ENCODE results near the gene ULK1. TPM values are rescaled to one million over a fixed set of nuclear protein-coding genes. Genes with fewer than 3 reads are reported as not detected.
A peak's percentile ranks its signal among the peaks of the same experiment; 100 is the strongest.
"Not testable (repeated sequence)": the region's sequence is repeated elsewhere in the genome, so short reads cannot be mapped to it uniquely, and the experiment has no call there.

The ULK1 gene
- total RNA-seq, 1 experiment from 2014 or later: 7.6 TPM

DNA sequence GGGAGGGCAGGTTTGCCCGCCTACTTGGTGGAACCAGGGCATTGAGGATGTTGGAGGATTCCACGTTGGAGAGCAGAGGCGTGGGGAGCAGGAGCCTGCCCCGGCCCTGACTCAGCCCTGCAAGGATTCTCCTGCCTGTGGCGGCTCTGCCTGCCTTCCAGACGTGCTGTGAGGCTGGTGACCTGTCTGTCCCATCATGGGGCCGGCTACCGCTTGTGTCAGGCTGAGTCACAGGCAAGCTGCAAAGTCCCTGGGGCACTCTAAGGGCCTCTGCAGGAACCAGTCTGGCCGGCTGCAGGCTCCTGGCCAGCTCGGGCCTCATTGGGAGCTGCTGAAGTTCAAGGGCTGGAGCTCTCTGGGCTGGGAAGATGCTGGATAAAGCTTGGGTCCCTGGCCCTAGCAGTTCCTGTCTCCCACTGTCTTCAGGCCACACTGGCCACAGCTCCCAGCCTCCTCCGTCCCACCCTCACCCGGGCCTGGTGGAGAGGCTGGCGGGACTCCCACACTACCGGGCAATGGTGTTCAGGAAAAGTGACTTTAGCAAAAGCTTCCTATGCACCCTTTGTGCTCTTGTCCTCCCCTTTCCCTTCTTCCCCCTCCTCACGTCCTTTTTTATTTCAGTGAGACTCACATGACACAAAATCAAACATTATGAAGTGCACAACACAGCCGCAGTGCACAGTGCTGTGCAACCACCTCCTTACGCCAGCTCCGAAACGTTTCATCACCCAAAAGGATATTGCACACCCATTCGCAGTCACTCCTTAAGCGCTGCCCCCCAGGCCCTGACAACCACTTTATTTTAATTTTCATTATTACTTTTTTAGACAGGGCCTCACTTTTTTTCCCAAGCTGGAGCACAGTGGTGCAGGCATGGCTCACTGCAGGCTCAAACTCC, 22.0 kb upstream of the ULK1 start:
- no peak overlapping the region for H3K4me3 ChIP-seq
- no peaks in the 10 kb centered on the region for H3K36me3 ChIP-seq
- DNase-seq: peak; percentile 90
- H3K9me3 ChIP-seq: 0 out of 2 replicates have a peak, but pooled peaks cover 4% of the 10 kb centered on the region
- no peaks in the 10 kb centered on the region for H3K27me3 ChIP-seq

DNA sequence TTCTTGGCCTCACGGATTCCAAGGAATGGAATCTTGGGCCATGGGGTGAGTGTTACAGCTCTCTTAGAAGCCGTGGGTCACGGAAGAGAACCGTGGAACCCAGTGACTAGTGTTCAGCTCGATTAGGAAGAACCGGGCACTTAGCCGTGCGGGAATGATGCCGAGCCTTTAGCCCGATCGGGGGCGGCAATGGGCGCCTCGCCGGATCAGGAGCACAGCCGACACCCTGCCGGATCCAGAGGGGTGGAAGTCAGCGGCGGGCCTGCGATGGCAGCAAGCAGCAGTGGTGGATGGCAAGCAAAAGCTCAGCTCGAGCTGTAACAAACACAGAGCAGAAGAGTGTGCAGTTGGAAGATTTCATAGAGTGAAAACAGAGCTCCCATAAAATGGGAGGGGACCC, 21.1 kb upstream of the ULK1 start:
- Histone ChIP-seq H3K27me3 (no peaks in the 10 kb centered on the region; the same call in 1 of the 2 replicates), H3K9me3 (0 out of 2 replicates have a peak, but pooled peaks cover 4% of the 10 kb centered on the region), H3K36me3 (no peaks in the 10 kb centered on the region), H3K4me3 (no peak overlapping the region)
- no peak for DNase-seq

DNA sequence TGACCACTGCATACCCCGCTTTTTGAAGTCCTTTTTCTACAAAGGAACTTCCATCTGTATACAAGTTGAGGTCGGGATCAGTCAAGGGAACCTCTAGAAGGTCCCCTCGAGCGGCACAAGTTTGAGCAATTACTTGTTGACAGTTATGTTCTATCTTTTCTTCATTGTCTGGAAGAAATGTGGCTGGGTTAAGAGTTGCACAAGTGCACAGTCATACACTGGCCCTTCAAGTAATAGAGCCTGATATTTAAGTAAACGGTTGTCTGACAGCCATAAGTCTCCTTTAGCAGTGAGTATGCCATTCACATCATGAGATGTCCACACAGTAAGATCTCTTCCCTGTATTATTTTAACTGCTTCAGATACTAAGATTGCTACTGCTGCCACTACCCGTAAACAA, 19.4 kb upstream of the ULK1 start:
- not testable (repeated sequence) for H3K27me3 ChIP-seq, H3K4me3 ChIP-seq, H3K9me3 ChIP-seq, H3K36me3 ChIP-seq, DNase-seq

DNA sequence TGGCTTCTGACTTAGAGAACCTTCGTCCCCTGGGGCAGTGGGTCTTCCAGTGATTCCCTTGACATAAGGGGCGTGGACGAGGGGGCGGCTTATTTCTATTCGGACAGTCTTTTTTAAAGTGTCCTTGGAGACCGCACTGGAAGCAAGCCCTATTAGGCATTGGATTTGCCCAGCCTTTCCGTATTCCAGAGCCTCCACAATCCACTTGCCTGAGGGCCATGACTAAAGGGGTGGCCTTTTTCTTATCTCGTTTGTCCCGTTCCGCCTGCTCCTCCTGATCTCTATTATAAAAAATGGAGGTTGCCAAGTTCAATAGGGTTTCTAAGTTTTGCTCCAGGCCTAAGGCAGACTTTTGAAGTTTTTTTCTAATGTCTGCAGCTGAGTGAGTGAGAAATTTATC, 17.2 kb upstream of the ULK1 start:
- not testable (repeated sequence) for H3K4me3 ChIP-seq, H3K36me3 ChIP-seq, DNase-seq, H3K27me3 ChIP-seq, H3K9me3 ChIP-seq

DNA sequence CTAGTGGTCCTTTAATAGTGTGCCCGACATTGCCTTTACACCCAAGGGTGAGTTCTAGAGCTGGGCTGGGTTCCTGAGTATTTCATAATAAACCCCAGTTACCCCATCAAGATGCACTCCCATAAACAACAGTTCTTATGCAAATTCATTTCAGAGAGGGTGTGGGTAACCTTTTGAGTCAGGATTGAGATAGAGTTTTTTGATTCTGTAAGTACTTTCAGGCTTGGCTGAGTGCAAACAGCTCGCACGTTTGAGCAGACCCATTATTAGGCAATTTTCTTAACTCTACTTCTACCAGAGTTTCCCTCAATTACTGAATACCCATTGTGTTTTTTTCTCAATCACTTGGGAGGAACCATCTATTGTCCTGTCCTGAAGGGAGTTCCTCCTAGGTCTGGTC, 16.0 kb upstream of the ULK1 start:
- H3K27me3 ChIP-seq, DNase-seq, H3K4me3 ChIP-seq, H3K9me3 ChIP-seq, H3K36me3 ChIP-seq: not testable (repeated sequence)

DNA sequence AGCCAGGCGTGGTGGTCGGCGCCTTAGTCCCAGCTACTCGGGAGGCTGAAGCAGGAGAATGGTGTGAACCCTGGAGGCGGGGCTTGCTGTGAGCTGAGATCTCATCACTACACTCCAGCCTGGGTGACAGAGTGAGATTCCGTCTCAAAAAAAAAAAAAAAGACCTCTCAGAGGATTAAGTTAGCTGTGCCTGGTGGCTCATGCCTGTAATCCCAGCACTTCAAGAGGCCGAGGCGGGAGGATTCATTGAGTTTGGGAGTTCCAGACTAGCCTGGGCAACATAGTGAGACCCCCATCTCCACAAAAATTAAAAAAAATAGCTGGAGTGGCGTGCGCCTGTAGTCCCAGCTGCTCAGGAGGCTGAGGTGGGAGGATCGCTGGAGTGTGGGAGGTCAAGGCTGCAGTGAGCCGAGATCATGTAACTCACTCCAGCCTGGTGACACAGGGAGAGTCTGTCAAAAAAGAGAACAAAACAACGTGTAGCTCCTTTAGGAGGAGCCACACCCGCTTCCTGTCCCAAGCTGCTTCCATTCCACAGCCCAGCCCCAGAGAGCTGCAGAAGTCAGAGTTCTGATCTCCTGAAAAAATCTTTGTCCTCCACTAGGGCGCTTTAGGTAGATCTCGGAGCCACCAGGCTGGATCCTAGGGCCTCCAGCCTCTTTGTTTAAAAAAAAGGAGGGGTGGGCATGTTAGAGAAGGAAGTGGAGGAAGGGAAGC, 11.5 kb upstream of the ULK1 start:
- no peak overlapping the region for H3K4me3 ChIP-seq
- H3K36me3 ChIP-seq: no peaks in the 10 kb centered on the region
- H3K9me3 ChIP-seq: peaks cover 2% of the 10 kb centered on the region; the same call in 1 of the 2 replicates
- DNase-seq: no peak
- no peaks in the 10 kb centered on the region; the same call in 1 of the 2 replicates for H3K27me3 ChIP-seq

DNA sequence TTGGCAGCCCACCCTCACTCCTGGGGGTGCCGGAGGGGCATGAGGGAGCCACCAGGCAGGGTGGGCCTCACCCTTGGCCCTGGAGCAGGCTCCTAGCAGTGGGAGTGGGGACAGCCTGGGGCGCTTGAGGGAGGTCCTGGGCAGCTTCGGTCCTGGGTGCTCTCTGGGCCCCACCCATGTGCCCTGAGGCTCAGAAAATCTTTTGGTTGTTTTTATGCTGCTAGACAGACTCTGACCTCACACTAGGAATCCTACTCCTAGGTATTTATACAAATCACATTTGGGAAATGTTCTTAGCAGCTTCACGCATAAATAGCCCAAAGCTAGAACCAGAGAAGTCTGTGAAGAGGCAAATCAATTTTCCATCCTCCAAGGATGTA, 10.9 kb upstream of the ULK1 start:
- Histone ChIP-seq H3K36me3 (no peaks in the 10 kb centered on the region), H3K27me3 (no peaks in the 10 kb centered on the region), H3K9me3 (peaks cover 2% of the 10 kb centered on the region; the same call in 1 of the 2 replicates), H3K4me3 (no peak overlapping the region)
- no peak for DNase-seq

DNA sequence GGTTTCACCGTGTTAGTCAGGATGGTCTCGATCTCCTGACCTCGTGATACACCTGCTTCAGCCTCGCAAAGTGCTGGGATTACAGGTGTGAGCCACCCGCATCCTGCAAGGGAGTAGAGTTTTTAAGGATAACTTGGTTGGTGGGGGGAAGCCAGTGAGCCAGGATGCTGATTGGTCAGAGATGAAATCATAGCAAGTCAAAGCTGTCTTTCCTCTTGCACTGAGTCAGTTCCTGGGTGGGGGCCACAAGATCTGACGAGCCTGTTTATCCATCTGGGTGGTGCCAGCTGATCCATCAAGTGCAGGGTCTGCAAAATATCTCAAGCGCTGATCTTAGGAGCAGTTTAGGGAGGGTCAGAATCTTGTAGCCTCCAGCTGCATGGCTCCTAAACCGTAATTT, 9.3 kb upstream of the ULK1 start:
- not testable (repeated sequence) for H3K9me3 ChIP-seq, H3K4me3 ChIP-seq, H3K36me3 ChIP-seq, H3K27me3 ChIP-seq
- DNase-seq: peak; percentile 81

DNA sequence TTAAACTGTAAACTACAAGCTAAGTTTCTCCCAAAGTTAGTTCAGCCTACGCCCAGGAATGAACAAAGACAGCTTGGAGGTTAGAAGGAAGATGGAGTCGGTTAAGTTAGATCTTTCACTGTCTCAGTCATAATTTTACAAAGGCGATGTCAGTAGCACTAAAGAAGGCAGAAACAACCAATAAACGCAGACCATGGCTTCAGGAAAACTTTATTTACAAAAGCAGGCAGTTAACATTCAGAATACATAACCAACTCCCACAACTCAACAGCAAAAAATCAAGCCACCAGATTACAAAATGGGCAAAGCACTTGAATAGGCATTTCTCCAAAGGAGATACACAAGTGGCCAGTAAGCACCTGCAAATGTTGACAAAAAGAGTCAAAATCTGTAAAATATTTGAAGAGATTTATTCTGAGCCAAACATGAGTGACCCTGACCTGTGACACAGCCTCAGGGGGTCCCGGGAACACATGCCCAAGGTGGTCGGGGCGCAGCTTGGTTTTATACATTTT, 8.8 kb upstream of the ULK1 start:
- H3K27me3 ChIP-seq: no peaks in the 10 kb centered on the region
- no peaks in the 10 kb centered on the region for H3K36me3 ChIP-seq
- DNase-seq: no peak
- H3K9me3 ChIP-seq: peaks cover 2% of the 10 kb centered on the region; the same call in 1 of the 2 replicates
- H3K4me3 ChIP-seq: no peak overlapping the region

DNA sequence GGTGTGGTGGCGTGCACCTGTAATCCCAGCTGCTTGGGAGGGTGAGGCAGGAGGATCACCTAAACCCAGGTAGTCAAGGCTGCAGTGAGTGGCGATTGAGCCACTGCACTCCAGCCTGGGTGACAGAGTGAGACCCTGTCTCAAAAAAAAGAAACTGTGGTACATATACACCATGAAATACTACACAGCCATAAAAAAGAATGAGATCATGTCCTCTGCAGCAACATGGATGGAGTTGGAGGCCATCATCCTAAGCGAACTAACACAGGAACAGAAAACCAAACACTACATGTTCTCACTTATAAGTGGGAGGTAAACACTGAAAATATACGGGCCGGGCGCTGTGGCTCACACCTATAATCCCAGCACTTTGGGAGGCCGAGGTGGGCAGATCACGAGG, 2.7 kb upstream of the ULK1 start:
- H3K27me3 ChIP-seq, DNase-seq, H3K4me3 ChIP-seq, H3K9me3 ChIP-seq, H3K36me3 ChIP-seq: not testable (repeated sequence)

DNA sequence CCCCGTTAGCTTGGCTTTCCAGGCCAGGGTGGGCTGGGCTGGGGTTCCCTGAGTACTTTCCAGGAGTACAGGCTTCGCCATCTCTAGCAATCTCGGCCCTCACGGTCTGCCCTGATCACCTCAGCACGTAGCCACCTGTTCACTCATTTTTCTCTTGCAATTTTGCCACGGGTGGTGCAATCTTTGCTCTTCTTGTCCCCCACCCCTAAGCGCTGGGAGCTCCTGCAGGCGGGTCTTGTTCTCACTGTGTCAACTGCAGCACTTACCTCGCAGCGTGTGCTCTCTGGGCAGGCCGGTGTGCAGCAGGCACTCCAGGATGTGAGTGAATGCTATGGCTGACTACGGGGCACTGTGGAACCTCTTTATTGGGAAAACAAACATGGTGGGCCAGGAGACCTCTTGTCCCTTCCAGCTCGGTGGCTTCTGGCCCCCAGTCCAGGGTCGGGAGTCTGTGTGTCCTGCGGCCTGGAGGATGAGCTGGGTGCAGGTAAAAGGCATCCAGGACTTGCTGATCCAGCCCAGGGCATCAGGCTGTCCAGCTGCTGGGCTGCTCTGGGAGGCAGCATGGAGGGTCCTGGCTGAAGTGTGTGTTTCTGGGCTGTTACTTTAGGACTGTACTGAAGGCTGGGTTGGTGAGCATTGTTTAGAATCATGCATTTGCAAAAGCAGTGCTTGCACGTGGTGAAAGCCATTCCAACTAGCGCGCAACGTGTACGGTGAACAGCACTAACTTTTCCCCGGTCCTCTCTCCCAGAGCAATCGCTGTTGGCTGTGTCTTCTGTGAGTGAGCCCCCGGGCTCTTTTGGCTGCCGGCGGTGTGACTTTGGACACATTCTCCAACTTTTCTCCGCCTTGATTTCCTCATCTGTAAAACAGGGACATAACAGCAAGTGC, 1.5 kb upstream of the ULK1 start:
- Histone ChIP-seq H3K36me3 (peaks cover 13% of the 10 kb centered on the region), H3K27me3 (no peaks in the 10 kb centered on the region), H3K4me3 (no peak overlapping the region), H3K9me3 (no peaks in the 10 kb centered on the region)
- no peak for DNase-seq

DNA sequence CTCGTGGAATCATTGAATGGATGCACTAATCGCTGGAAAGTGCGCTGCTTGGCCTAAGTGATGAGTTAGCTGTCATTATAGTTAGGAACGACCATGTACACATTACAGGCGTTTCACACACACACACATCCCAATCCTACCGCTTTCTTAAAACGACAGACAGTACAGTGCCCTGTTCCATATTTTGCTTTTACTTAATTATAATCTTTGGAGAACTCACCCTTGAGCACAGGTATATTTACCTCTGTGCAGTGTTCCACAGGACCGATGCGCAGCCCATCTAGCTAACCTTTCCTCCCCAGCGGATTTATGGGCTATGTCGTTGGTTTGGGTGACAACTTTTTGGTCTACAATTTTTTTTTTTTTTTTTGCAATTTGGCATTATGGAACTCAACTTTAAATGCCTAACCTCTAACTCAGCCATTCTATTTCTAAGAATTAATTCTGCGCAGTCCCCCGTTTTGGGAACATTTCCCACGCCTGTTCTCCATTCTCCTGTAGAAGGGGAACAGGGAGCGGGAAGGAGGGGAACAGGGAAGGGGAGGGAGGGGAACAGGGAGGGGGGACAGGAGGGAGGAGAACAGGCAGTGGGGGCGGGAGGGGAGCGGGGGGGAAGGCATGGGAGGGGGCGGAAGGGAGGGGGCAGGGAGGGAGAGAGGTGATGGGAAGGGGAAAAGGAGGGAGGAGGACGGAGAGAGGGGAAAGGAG, 663 bp upstream of the ULK1 start:
- DNase-seq: no peak
- no peaks in the 10 kb centered on the region for H3K27me3 ChIP-seq
- H3K4me3 ChIP-seq: no peak overlapping the region
- no peaks in the 10 kb centered on the region for H3K9me3 ChIP-seq
- H3K36me3 ChIP-seq: peaks cover 15% of the 10 kb centered on the region

DNA sequence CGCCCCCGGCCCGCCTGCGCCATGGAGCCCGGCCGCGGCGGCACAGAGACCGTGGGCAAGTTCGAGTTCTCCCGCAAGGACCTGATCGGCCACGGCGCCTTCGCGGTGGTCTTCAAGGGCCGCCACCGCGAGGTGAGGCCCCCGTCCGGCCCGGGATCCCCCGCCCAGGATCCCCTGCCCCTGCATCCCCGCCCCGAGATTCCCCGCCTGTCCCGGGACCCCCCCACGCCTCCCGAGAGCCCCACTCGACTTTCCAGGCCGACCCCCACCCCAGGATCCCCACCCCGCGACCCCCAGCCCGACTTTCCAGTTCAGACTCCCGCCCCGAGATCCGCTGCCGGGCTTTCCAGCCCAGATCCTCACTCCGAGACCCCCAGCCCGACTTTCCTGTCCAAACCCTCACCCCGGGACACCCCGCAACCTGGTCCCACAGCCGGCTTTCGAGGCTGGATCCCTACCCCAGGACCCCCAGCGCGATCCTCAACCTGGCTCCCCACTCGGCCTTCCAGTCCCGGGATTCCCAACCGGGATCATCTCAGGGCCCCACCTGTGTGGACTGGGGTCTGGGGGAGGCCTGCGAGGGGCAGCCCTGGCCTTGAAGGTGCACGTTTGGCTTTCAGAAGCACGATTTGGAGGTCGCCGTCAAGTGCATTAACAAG, 688 bp downstream of the ULK1 start:
- no peaks in the 10 kb centered on the region for H3K9me3 ChIP-seq
- no peaks in the 10 kb centered on the region for H3K27me3 ChIP-seq
- DNase-seq: no peak
- peaks cover 19% of the 10 kb centered on the region for H3K36me3 ChIP-seq
- peak overlapping the region; percentile 49 for H3K4me3 ChIP-seq

DNA sequence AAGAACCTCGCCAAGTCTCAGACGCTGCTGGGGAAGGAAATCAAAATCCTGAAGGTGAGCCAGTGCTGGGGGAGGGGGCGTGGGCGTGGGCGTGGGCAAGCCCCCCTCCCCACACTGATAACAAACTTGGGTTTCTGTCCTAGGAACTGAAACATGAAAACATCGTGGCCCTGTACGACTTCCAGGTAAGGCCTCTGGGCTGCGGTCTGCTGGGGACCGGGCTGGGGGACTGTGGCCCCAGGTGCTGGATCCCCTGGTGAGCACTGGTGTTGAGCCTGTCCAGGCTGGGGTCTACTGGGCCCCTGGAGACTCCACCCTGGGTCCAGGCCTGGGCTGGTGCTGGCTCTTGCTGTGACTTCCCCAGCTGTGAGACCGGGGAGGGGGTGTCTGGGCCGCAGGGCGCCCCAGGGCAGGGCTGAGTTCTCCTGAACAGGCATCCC, 1.2 kb downstream of the ULK1 start:
- Histone ChIP-seq H3K9me3 (no peaks in the 10 kb centered on the region), H3K36me3 (peaks cover 22% of the 10 kb centered on the region), H3K4me3 (peak overlapping the region; percentile 49), H3K27me3 (no peaks in the 10 kb centered on the region)
- DNase-seq: no peak

DNA sequence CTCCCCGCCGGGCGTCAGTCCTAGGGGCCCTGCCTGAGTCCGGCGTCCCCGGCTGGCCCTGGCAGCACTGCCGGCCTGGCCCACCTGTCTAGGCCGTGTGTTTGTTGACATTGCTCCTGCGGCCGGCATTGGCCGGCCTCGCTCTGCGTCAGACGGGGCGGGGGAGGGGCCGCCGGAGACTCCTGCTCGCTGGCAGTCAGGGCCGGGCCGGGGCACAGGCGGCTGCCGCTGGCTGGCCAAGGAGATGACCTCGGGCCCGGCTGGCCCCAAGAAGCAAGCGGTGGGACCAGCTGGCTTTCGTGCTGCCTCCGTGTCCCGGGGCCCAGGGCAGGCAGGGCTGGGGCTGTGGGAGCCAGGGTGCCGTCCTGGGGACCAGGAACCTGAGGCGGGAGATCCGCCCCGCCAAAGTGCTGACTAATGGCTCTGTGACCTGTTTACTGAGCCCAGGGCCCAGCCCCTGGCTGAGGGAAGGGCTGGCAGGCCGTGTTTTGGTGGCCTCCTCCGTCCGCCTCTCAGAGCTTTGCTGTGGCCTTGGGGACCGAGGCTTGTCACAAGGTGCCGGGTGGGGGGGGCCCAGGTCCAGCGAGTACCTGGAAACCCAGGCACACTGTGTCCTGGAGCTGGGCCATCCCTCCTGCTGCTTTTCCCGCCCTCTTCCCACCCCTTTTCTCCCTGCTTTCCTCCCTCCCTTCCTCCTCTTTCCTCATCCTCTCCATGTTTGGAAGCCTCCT, 1.8 kb downstream of the ULK1 start:
- H3K36me3 ChIP-seq: peaks cover 22% of the 10 kb centered on the region
- no peaks in the 10 kb centered on the region for H3K9me3 ChIP-seq
- H3K27me3 ChIP-seq: no peaks in the 10 kb centered on the region
- DNase-seq: peak; percentile 92
- peak overlapping the region; percentile 49 for H3K4me3 ChIP-seq
